ENCODE data around the gene ANXA8.

ANXA8 gene

GRCh38 chr10:47454008-47454779 is 29.7 kb downstream of the ANXA8 start:
- Histone ChIP-seq H3K36me3 (ENCODE audit: insufficient read depth, low read length) (no peaks in the 10 kb centered on the region), H3K9ac (ENCODE audit: low read length) (no peak overlapping the region), H2AFZ (ENCODE audit: low read length) (no peak overlapping the region), H3K27me3 (ENCODE audit: insufficient read depth, low read length) (no peaks in the 10 kb centered on the region), H3K27ac (ENCODE audit: low read depth, low read length, poor library complexity, severe bottlenecking) (no peak overlapping the region), H3K4me1 (ENCODE audit: insufficient read depth, low read length, severe bottlenecking) (no peaks in the 10 kb centered on the region), H4K20me1 (ENCODE audit: insufficient read depth, low read length) (no peaks in the 10 kb centered on the region), H3K4me3 (ENCODE audit: low read depth, low read length, poor library complexity, severe bottlenecking) (no peak overlapping the region), H3K79me2 (ENCODE audit: insufficient read depth, low read length) (no peaks in the 10 kb centered on the region), H3K9me2 (ENCODE audit: low read depth, low read length) (no peaks in the 10 kb centered on the region), H3K4me2 (ENCODE audit: low read length) (no peak overlapping the region), H3F3A (ENCODE audit: insufficient read depth, low read length) (no peaks in the 10 kb centered on the region), H3K9me3 (ENCODE audit: low read length) (no peaks in the 10 kb centered on the region)
- TF ChIP-seq CTCF (IDR thresholded peaks at IDR 0.05; ENCODE audit: low read length) (no peak), EZH2 (IDR thresholded peaks at IDR 0.05; ENCODE audit: borderline replicate concordance, low read length) (no peak)

- Histone ChIP-seq H3K79me2 (ENCODE audit: insufficient read depth, low read length) (no peaks in the 10 kb centered on the region), H3F3A (ENCODE audit: insufficient read depth, low read length) (no peaks in the 10 kb centered on the region), H3K36me3 (ENCODE audit: insufficient read depth, low read length) (no peaks in the 10 kb centered on the region), H3K9me3 (ENCODE audit: low read length) (no peaks in the 10 kb centered on the region), H2AFZ (ENCODE audit: low read length) (no peak overlapping the region), H3K4me1 (ENCODE audit: insufficient read depth, low read length, severe bottlenecking) (no peaks in the 10 kb centered on the region), H3K9me2 (ENCODE audit: low read depth, low read length) (no peaks in the 10 kb centered on the region), H3K4me2 (ENCODE audit: low read length) (no peak overlapping the region), H3K27ac (ENCODE audit: low read depth, low read length, poor library complexity, severe bottlenecking) (no peak overlapping the region), H3K4me3 (ENCODE audit: low read depth, low read length, poor library complexity, severe bottlenecking) (no peak overlapping the region), H3K9ac (ENCODE audit: low read length) (no peak overlapping the region), H3K27me3 (ENCODE audit: insufficient read depth, low read length) (no peaks in the 10 kb centered on the region), H4K20me1 (ENCODE audit: insufficient read depth, low read length) (no peaks in the 10 kb centered on the region)
- no peak for TF ChIP-seq CTCF (IDR thresholded peaks at IDR 0.05; ENCODE audit: low read length)
- TF ChIP-seq EZH2 (IDR thresholded peaks at IDR 0.05; ENCODE audit: borderline replicate concordance, low read length): no peak
Observed at GRCh38 chr10:47453141-47454007, 30.5 kb downstream of the ANXA8 start.

- Histone ChIP-seq H4K20me1 (ENCODE audit: insufficient read depth, low read length) (no peaks in the 10 kb centered on the region), H3K4me3 (ENCODE audit: low read depth, low read length, poor library complexity, severe bottlenecking) (no peak overlapping the region), H3K36me3 (ENCODE audit: insufficient read depth, low read length) (no peaks in the 10 kb centered on the region), H3K9me3 (ENCODE audit: low read length) (no peaks in the 10 kb centered on the region), H3K79me2 (ENCODE audit: insufficient read depth, low read length) (no peaks in the 10 kb centered on the region), H3F3A (ENCODE audit: insufficient read depth, low read length) (no peaks in the 10 kb centered on the region), H3K27ac (ENCODE audit: low read depth, low read length, poor library complexity, severe bottlenecking) (no peak overlapping the region), H3K27me3 (ENCODE audit: insufficient read depth, low read length) (no peaks in the 10 kb centered on the region), H3K4me2 (ENCODE audit: low read length) (no peak overlapping the region), H3K9me2 (ENCODE audit: low read depth, low read length) (no peaks in the 10 kb centered on the region), H2AFZ (ENCODE audit: low read length) (no peak overlapping the region), H3K4me1 (ENCODE audit: insufficient read depth, low read length, severe bottlenecking) (no peaks in the 10 kb centered on the region), H3K9ac (ENCODE audit: low read length) (no peak overlapping the region)
- TF ChIP-seq CTCF (IDR thresholded peaks at IDR 0.05; ENCODE audit: low read length): no peak
Observed at GRCh38 chr10:47452495-47453140, 31.3 kb downstream of the ANXA8 start.
